MCF 10A (cell line): ENCODE results near the gene NEAT1. TPM values are rescaled to one million over a fixed set of nuclear protein-coding genes. Genes with fewer than 3 reads are reported as not detected.

ENCODE experiments used
- BruUV-seq: library from RNA; stranded (reverse); fragments of 400-500 nt; replicated peaks from 2 replicates; lab custom pipeline; 2021; lab: Mats Ljungman, UMichigan
- CTCF ChIA-PET: fragments of 300-600 bp; sonication (Branson Sonifier 250); formaldehyde crosslinking; extraction: SDS; loops from one replicate; lab custom pipeline; 2021; ENCODE audit warnings: antibody characterized with exemption, inconsistent platforms; lab: Yijun Ruan, JAX
- POLR2A ChIA-PET: fragments of 300-600, 350-650 bp; sonication (Branson Sonifier 250); formaldehyde crosslinking; extraction: SDS; loops from one replicate; lab custom pipeline; 2020; ENCODE audit warnings: antibody characterized with exemption, inconsistent platforms; lab: Yijun Ruan, JAX
- DNase-seq: peaks from one replicate; pipeline ENCODE4 v3.0.0-alpha.2; 2018; ENCODE audit not compliant: unreplicated experiment
- H3K27ac Mint-ChIP-seq: one replicate; pipeline ENCODE4 v1.8.0; 2022; ENCODE audit warnings: mild to moderate bottlenecking, low read depth, mixed read lengths; ENCODE audit not compliant: unreplicated experiment
- H3K27me3 Mint-ChIP-seq: one replicate; pipeline ENCODE4 v1.8.0; 2022; ENCODE audit warnings: mixed read lengths; ENCODE audit not compliant: insufficient read depth, unreplicated experiment
- H3K36me3 Mint-ChIP-seq: one replicate; pipeline ENCODE4 v1.8.0; 2022; ENCODE audit warnings: mild to moderate bottlenecking, moderate library complexity, mixed read lengths; ENCODE audit not compliant: insufficient read depth, unreplicated experiment
- H3K4me1 Mint-ChIP-seq: one replicate; pipeline ENCODE4 v1.8.0; 2022; ENCODE audit warnings: mixed read lengths; ENCODE audit not compliant: insufficient read depth, unreplicated experiment
- H3K4me3 Mint-ChIP-seq: one replicate; pipeline ENCODE4 v1.8.0; 2022; ENCODE audit warnings: mild to moderate bottlenecking, moderate library complexity, mixed read lengths; ENCODE audit not compliant: unreplicated experiment
- H3K9me3 Mint-ChIP-seq: one replicate; pipeline ENCODE4 v1.8.0; 2022; ENCODE audit warnings: mixed read lengths; ENCODE audit not compliant: unreplicated experiment
- CTCF ChIP-seq: fragments of 200-600 bp; IDR thresholded peaks from one replicate; pipeline ENCODE4 v1.8.0; 2022; ENCODE audit warnings: antibody characterized with exemption, mild to moderate bottlenecking; ENCODE audit not compliant: unreplicated experiment
- intact Hi-C: fragments of 100-400 bp; cut with micrococcal nuclease; formaldehyde crosslinking; loops from 2 replicates; pipeline ENCODE4 v1.14.1; 2022
- total RNA-seq: library from RNA; stranded (reverse); gene quantifications from 2 replicates; pipeline ENCODE4 v1.2.3, GENCODE V29; 2022

NEAT1 gene
- total RNA-seq, 1 experiment from 2014 or later: 1,026 TPM

GRCh38 chr11:65431451-65432099 lies 9.0 kb downstream of the NEAT1 start:
- TF ChIP-seq CTCF: no peak
- DNase-seq: peak; percentile 29
- no peaks in the 10 kb centered on the region for H3K9me3 Mint-ChIP-seq
- intact Hi-C loops: loop anchor here (2.0 kb wide), 1 partner anchor 15 kb away; no protein-coding TSS in a partner anchor
- H3K4me3 Mint-ChIP-seq: peak overlapping the region; percentile 98
- H3K27ac Mint-ChIP-seq: peak overlapping the region; percentile 90
- no TSS peak for BruUV-seq
- CTCF ChIA-PET: interaction anchor here (0.6 kb wide), 1 partner anchor 12 kb away, joined by 3 read pairs; no protein-coding TSS in a partner anchor
- POLR2A ChIA-PET: interaction anchor here (0.8 to 1.5 kb wide), 7 partner anchors 10 to 74 kb away, joined by 3 to 78 read pairs (median 6); partner anchors contain the start of genes MALAT1 and NEAT1
- peaks cover 66% of the 10 kb centered on the region for H3K4me1 Mint-ChIP-seq
- H3K27me3 Mint-ChIP-seq: no peaks in the 10 kb centered on the region
- H3K36me3 Mint-ChIP-seq: peaks cover 100% of the 10 kb centered on the region

DNA sequence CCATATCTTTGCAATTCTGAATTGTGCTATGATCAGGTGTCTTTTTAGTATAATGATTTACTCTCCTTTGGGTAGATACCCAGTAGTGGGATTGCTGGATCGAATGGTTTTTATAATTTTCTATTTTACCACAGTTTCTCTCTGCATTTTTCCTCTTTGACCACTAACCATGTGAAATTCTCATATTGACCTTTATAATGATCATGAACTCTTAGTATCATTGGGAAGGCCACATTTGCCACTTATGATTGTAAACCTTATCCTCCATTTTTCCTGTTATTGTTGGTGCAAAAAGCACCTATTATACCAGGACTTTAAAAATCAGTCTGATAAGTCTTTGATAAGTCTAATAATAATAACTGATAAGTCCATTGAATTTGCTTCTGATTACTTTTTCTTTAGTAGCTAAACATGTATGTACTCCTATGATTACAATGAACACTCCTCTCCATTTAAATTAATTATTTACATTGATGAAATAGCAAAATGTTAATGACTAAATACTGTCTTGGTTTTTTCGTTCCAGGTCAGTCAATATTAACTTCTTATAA lies 9.6 kb downstream of the NEAT1 start:
- intact Hi-C loops: no loop called here
- DNase-seq: no peak
- H3K4me1 Mint-ChIP-seq: peaks cover 70% of the 10 kb centered on the region
- TF ChIP-seq CTCF: no peak
- BruUV-seq: no TSS peak
- no peaks in the 10 kb centered on the region for H3K27me3 Mint-ChIP-seq
- ChIA-PET CTCF (interaction anchor here (0.6 kb wide), 1 partner anchor 13 kb away, joined by 3 read pairs; no protein-coding TSS in a partner anchor), POLR2A (interaction anchor here (0.7 to 1.5 kb wide), 12 partner anchors 10 to 76 kb away, joined by 3 to 78 read pairs (median 5); partner anchors contain the start of genes MALAT1 and NEAT1)
- peak overlapping the region; percentile 90 for H3K27ac Mint-ChIP-seq
- no peaks in the 10 kb centered on the region for H3K9me3 Mint-ChIP-seq
- peaks cover 100% of the 10 kb centered on the region for H3K36me3 Mint-ChIP-seq
- H3K4me3 Mint-ChIP-seq: peak overlapping the region; percentile 98

- peak; percentile 57 for DNase-seq
- no peaks in the 10 kb centered on the region for H3K27me3 Mint-ChIP-seq
- no TSS peak for BruUV-seq
- H3K36me3 Mint-ChIP-seq: peaks cover 100% of the 10 kb centered on the region
- no peak for TF ChIP-seq CTCF
- POLR2A ChIA-PET: interaction anchor here (0.7 to 5.0 kb wide), 15 partner anchors 9 to 75 kb away, joined by 3 to 390 read pairs (median 7); partner anchors contain the start of genes MALAT1 and NEAT1
- intact Hi-C loops: no loop called here
- peaks cover 70% of the 10 kb centered on the region for H3K4me1 Mint-ChIP-seq
- H3K4me3 Mint-ChIP-seq: peak overlapping the region; percentile 98
- no peaks in the 10 kb centered on the region for H3K9me3 Mint-ChIP-seq
- CTCF ChIA-PET: interaction anchor here (1.6 kb wide), 1 partner anchor 17 kb away, joined by 5 read pairs; no protein-coding TSS in a partner anchor
- peak overlapping the region; percentile 90 for H3K27ac Mint-ChIP-seq
Measured at GRCh38 chr11:65432686-65433582, 10.3 kb downstream of the NEAT1 start.
